ENCODE results near the gene SPPL3.

The SPPL3 gene

DNA sequence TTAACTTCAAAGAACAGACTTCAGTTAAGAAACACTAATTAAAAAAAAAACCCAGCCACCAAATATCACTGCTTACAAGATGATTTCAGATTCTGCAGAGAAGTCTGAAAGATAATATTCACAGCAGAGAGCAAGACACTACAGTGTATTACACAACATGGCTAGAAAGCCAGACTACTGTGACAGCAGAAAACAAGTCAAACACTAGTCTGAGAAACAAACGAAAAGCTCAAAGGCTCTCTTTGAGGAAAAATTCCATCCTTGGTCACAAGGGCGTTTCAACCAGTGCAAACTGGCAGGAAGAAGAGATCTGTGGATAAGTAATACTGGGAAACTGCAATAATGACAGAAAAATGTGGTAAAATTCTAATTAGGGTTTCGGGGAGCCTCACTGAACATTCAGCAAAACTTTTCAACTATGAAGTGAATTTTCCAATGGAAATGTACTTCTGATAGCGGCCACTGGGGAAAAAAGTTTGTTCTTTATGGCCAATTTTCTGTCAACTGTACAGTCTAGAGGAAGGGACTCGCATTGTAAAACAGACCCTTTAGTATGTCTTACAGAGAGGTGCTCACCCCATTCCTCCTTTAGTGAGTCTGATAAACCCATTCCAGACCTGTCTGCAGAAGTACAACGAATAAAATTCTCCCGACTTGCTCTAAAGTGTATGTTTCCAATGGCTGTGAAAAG, 128.2 kb downstream of the SPPL3 start:
- H2AFZ ChIP-seq (ENCODE audit: low read depth, low read length, severe bottlenecking), result no peak overlapping the region
- no peaks in the 10 kb centered on the region for H3K36me3 ChIP-seq (ENCODE audit: low read length)
- H3K9me3 ChIP-seq (ENCODE audit: insufficient read depth, low read length), result no peaks in the 10 kb centered on the region
- H3K9ac ChIP-seq (ENCODE audit: low read length), result no peak overlapping the region
- H3K27ac ChIP-seq (ENCODE audit: low read depth, low read length), result no peak overlapping the region
- no peak overlapping the region for H3K4me2 ChIP-seq (ENCODE audit: low read depth, low read length, poor library complexity, severe bottlenecking)
- no peaks in the 10 kb centered on the region for H3K9me2 ChIP-seq (replicated peaks; ENCODE audit: insufficient read depth, low read length)
- no peaks in the 10 kb centered on the region for H3K27me3 ChIP-seq (ENCODE audit: low read length)
- 0 out of 2 replicates have a peak, but pooled peaks cover 2% of the 10 kb centered on the region for H4K20me1 ChIP-seq (ENCODE audit: low read depth, low read length)
- no peak overlapping the region for H3K4me3 ChIP-seq (ENCODE audit: insufficient read depth, low read length, poor library complexity, severe bottlenecking)
- TF ChIP-seq EZH2phosphoT487 (conservative IDR thresholded peaks at IDR 0.05; ENCODE audit: low read length) (no peak), CTCF (IDR thresholded peaks at IDR 0.05; ENCODE audit: insufficient read depth, low read length, poor library complexity, severe bottlenecking) (no peak)
- H3F3A ChIP-seq (ENCODE audit: insufficient read depth), result no peaks in the 10 kb centered on the region
- H3K79me2 ChIP-seq (ENCODE audit: insufficient read depth, low read length), result no peaks in the 10 kb centered on the region

- Histone ChIP-seq H4K20me1 (ENCODE audit: low read depth, low read length) (0 out of 2 replicates have a peak, but pooled peaks cover 2% of the 10 kb centered on the region), H3K27ac (ENCODE audit: low read depth, low read length) (no peak overlapping the region), H3K9ac (ENCODE audit: low read length) (no peak overlapping the region), H3K9me2 (replicated peaks; ENCODE audit: insufficient read depth, low read length) (no peaks in the 10 kb centered on the region), H2AFZ (ENCODE audit: low read depth, low read length, severe bottlenecking) (no peak overlapping the region), H3K9me3 (ENCODE audit: insufficient read depth, low read length) (no peaks in the 10 kb centered on the region), H3K4me3 (ENCODE audit: insufficient read depth, low read length, poor library complexity, severe bottlenecking) (no peak overlapping the region), H3K79me2 (ENCODE audit: insufficient read depth, low read length) (no peaks in the 10 kb centered on the region), H3K36me3 (ENCODE audit: low read length) (no peaks in the 10 kb centered on the region), H3K27me3 (ENCODE audit: low read length) (no peaks in the 10 kb centered on the region), H3K4me2 (ENCODE audit: low read depth, low read length, poor library complexity, severe bottlenecking) (no peak overlapping the region), H3F3A (ENCODE audit: insufficient read depth) (no peaks in the 10 kb centered on the region)
- TF ChIP-seq EZH2phosphoT487 (conservative IDR thresholded peaks at IDR 0.05; ENCODE audit: low read length) (no peak), CTCF (IDR thresholded peaks at IDR 0.05; ENCODE audit: insufficient read depth, low read length, poor library complexity, severe bottlenecking) (no peak)
These were observed 129.8 kb downstream of the SPPL3 start for GRCh38 chr12:120774169-120774916.

GRCh38 chr12:120771097-120771496, 133.1 kb downstream of the SPPL3 start:
- Histone ChIP-seq H3K4me3 (ENCODE audit: insufficient read depth, low read length, poor library complexity, severe bottlenecking) (no peak overlapping the region), H3K27me3 (ENCODE audit: low read length) (no peaks in the 10 kb centered on the region), H3K79me2 (ENCODE audit: insufficient read depth, low read length) (no peaks in the 10 kb centered on the region), H3F3A (ENCODE audit: insufficient read depth) (0 out of 2 replicates have a peak, but pooled peaks cover 3% of the 10 kb centered on the region), H3K9me3 (ENCODE audit: insufficient read depth, low read length) (no peaks in the 10 kb centered on the region), H4K20me1 (ENCODE audit: low read depth, low read length) (no peaks in the 10 kb centered on the region), H3K4me2 (ENCODE audit: low read depth, low read length, poor library complexity, severe bottlenecking) (no peak overlapping the region), H3K27ac (ENCODE audit: low read depth, low read length) (no peak overlapping the region), H2AFZ (ENCODE audit: low read depth, low read length, severe bottlenecking) (no peak overlapping the region), H3K36me3 (ENCODE audit: low read length) (no peaks in the 10 kb centered on the region), H3K9me2 (replicated peaks; ENCODE audit: insufficient read depth, low read length) (no peaks in the 10 kb centered on the region), H3K9ac (ENCODE audit: low read length) (no peak overlapping the region)
- TF ChIP-seq EZH2phosphoT487 (conservative IDR thresholded peaks at IDR 0.05; ENCODE audit: low read length) (no peak), CTCF (IDR thresholded peaks at IDR 0.05; ENCODE audit: insufficient read depth, low read length, poor library complexity, severe bottlenecking) (no peak)
